Vagina (tissue), 2 donors: ENCODE measurements around the gene TIMP3.

ENCODE experiments used
- CTCF ChIP-seq, 3 experiments: fragments of 450-650 bp in 2 of 3; fragments of 200-600 bp in 1 of 3; sonication (generic) in 1 of 3; IDR thresholded peaks; one replicate each; pipeline ENCODE4 v1.5.1; 2017 to 2019; ENCODE audit warnings: antibody characterized with exemption in 3 of 3, mild to moderate bottlenecking in 2 of 3, moderate library complexity in 2 of 3
- POLR2A ChIP-seq, 2 donors: fragments of 450-650 bp; IDR thresholded peaks; one replicate each; pipeline ENCODE4 v1.6.1; 2017; ENCODE audit warnings: antibody characterized with exemption in 2 of 2, mild to moderate bottlenecking in 2 of 2, moderate library complexity in 2 of 2
- POLR2AphosphoS5 ChIP-seq, 2 donors: sonication (generic); formaldehyde crosslinking; IDR thresholded peaks; one replicate each; pipeline ENCODE4 v1.9.0; 2017; ENCODE audit warnings: antibody characterized with exemption in 2 of 2, mild to moderate bottlenecking in 2 of 2, low read depth in 1 of 2; ENCODE audit not compliant: insufficient read depth in 1 of 2

GRCh38 chr22:32789797-32790620, 11.5 kb upstream of the TIMP3 start:
- TF ChIP-seq CTCF (IDR thresholded peaks at IDR 0.05) (no peak), POLR2AphosphoS5 (IDR thresholded peaks at IDR 0.05; ENCODE audit: insufficient read depth in 1 of 2, low read depth in 1 of 2) (no peak), POLR2A (IDR thresholded peaks at IDR 0.05) (no peak)
